Activated gamma-delta T cell treated with Interleukin-2 at 50 U/mL for 16 hours (primary cell): ENCODE measurements around the gene LINS1.

ENCODE experiments used
- DNase-seq: peaks from one replicate; pipeline ENCODE4 v3.0.0-alpha.2; 2020

The LINS1 gene

GRCh38 chr15:100547961-100548360 is 54.0 kb downstream of the LINS1 start:
- no peak for DNase-seq

- DNase-seq, result no peak
Observed at GRCh38 chr15:100544946-100545345, 57.0 kb downstream of the LINS1 start.

GRCh38 chr15:100544338-100544841 is 57.6 kb downstream of the LINS1 start:
- no peak for DNase-seq

GRCh38 chr15:100542290-100542689 is 59.7 kb downstream of the LINS1 start:
- DNase-seq, result no peak

- DNase-seq, result no peak
Observed at GRCh38 chr15:100537331-100537730, 64.7 kb downstream of the LINS1 start.

GRCh38 chr15:100536733-100537132 is 65.3 kb downstream of the LINS1 start:
- DNase-seq, result no peak

- DNase-seq, result no peak
Observed at GRCh38 chr15:100533886-100534285, 68.1 kb downstream of the LINS1 start.

GRCh38 chr15:100531823-100532327 is 70.1 kb downstream of the LINS1 start:
- no peak for DNase-seq

- no peak for DNase-seq
Observed at GRCh38 chr15:100531204-100531603, 70.8 kb downstream of the LINS1 start.

- no peak for DNase-seq
Observed at GRCh38 chr15:100529556-100529955, 72.4 kb downstream of the LINS1 start.

- DNase-seq, result no peak
Observed at GRCh38 chr15:100528833-100529428, 73.1 kb downstream of the LINS1 start, which contains the start of gene CERS3. Gene CERS3 (minus strand): TSS chr15:100528950. CDS start chr15:100501849, 27,101 bp downstream.

GRCh38 chr15:100526027-100526481 is 75.9 kb downstream of the LINS1 start:
- no peak for DNase-seq

- no peak for DNase-seq
Observed at GRCh38 chr15:100525436-100525835, 76.5 kb downstream of the LINS1 start.

- DNase-seq, result no peak
Observed at GRCh38 chr15:100524326-100524725, 77.7 kb downstream of the LINS1 start.

GRCh38 chr15:100521907-100522306 is 80.1 kb downstream of the LINS1 start:
- no peak for DNase-seq

GRCh38 chr15:100520132-100520921 is 81.7 kb downstream of the LINS1 start:
- DNase-seq, result no peak

GRCh38 chr15:100517846-100518245 is 84.1 kb downstream of the LINS1 start:
- DNase-seq, result no peak
